A549 (cell line): ENCODE data around the gene CACNA1F. TPM values are rescaled to one million over a fixed set of nuclear protein-coding genes. Genes with fewer than 3 reads are reported as not detected.

Experiments
- ATAC-seq, 2 experiments: fragments of 200-7000 bp in 1 of 2; fragments of >200 bp in 1 of 2; cut with Nextera tagmentation in 1 of 2; cut with Tn5 transposase in 1 of 2; 3 replicates each; pipeline versions ENCODE4 v1.8.0 to v1.9.1; 2018 to 2020; ENCODE audit warnings: mild to moderate bottlenecking in 1 of 2, moderate library complexity in 1 of 2
- CTCF ChIA-PET: fragments of 300-600 bp; sonication (Branson Sonifier 250); formaldehyde crosslinking; extraction: SDS; loops from one replicate; lab custom pipeline; 2021; ENCODE audit warnings: antibody characterized with exemption, inconsistent platforms; lab: Yijun Ruan, JAX
- POLR2A ChIA-PET: fragments of 350-600 bp; formaldehyde crosslinking; extraction: SDS; loops from one replicate; lab custom pipeline; 2021; ENCODE audit warnings: antibody characterized with exemption, inconsistent platforms; lab: Yijun Ruan, JAX
- DNase-seq, 2 experiments: peaks; one replicate each; pipeline versions ENCODE4 v3.0.0 to v3.0.0-alpha.2; 2011 to 2016; ENCODE audit warnings: low read depth in 1 of 2, low spot score in 1 of 2
- FAIRE-seq: peaks from 2 replicates; lab custom pipeline; 2011; peaks lifted over from hg19 to GRCh38; lab: Jason Lieb, UNC
- H3K27ac ChIP-seq, 2 experiments: fragments of >200 bp; sonication (Bioruptor Twin); formaldehyde crosslinking; 3 replicates each; pipeline ENCODE4 v1.5.1; 2016 to 2017
- H3K4me1 ChIP-seq: fragments of >200 bp; sonication (Bioruptor Twin); formaldehyde crosslinking; 3 replicates; pipeline ENCODE4 v1.6.1; 2016
- H3K4me2 ChIP-seq: fragments of >200 bp; sonication (Bioruptor Twin); formaldehyde crosslinking; 3 replicates; pipeline ENCODE4 v1.6.1; 2016
- H3K4me3 ChIP-seq: fragments of >200 bp; sonication (Bioruptor Twin); formaldehyde crosslinking; 3 replicates; pipeline ENCODE4 v1.5.1; 2016
- H3K9me3 ChIP-seq: fragments of >200 bp; sonication (Bioruptor Twin); formaldehyde crosslinking; 3 replicates; pipeline ENCODE4 v1.6.1; 2016
- ATOH8 ChIP-seq: fragments of 250-450 bp; sonication (Bioruptor Pico); IDR thresholded peaks from 2 replicates; pipeline ENCODE4 v1.5.0; 2020; ENCODE audit warnings: low read depth, mild to moderate bottlenecking, moderate library complexity
- BHLHE40 ChIP-seq: IDR thresholded peaks from 2 replicates; pipeline ENCODE4 v1.6.1; 2012; ENCODE audit warnings: low read depth, low read length, inconsistent platforms
- CBX2 ChIP-seq: fragments of 200-600 bp; sonication (generic); IDR thresholded peaks from 2 replicates; pipeline ENCODE4 v1.6.1; 2016; ENCODE audit warnings: low read depth, mild to moderate bottlenecking, borderline replicate concordance
- CBX8 ChIP-seq: fragments of 200-600 bp; sonication (generic); IDR thresholded peaks from 2 replicates; pipeline ENCODE4 v1.6.1; 2016
- CTCF ChIP-seq: fragments of >200 bp; sonication (Bioruptor Twin); formaldehyde crosslinking; IDR thresholded peaks from 3 replicates; pipeline ENCODE4 v1.5.1; 2016
- EHMT2 ChIP-seq: fragments of 200-600 bp; sonication (generic); IDR thresholded peaks from 2 replicates; pipeline ENCODE4 v1.6.1; 2016; ENCODE audit warnings: antibody characterized with exemption, low read depth, mild to moderate bottlenecking, moderate library complexity
- ESRRA ChIP-seq: fragments of 150-350 bp; IDR thresholded peaks from 2 replicates; pipeline ENCODE4 v1.6.1; 2014; ENCODE audit warnings: mild to moderate bottlenecking, low read length, borderline replicate concordance
- FOSB ChIP-seq: fragments of 250-450 bp; sonication (Bioruptor Pico); IDR thresholded peaks from 2 replicates; pipeline ENCODE4 v1.5.0; 2020; ENCODE audit warnings: mild to moderate bottlenecking, moderate library complexity
- FOSL2 ChIP-seq, 2 experiments: fragments of 450-650 bp in 1 of 2; fragments of >200 bp in 1 of 2; sonication (Bioruptor Twin) in 1 of 2; formaldehyde crosslinking; IDR thresholded peaks; 2 replicates each; pipeline versions ENCODE4 v1.5.0 to v1.6.1; 2016 to 2020; ENCODE audit warnings: mild to moderate bottlenecking in 1 of 2, moderate library complexity in 1 of 2
- HDAC2 ChIP-seq: fragments of 200-600 bp; sonication (generic); IDR thresholded peaks from 2 replicates; pipeline ENCODE4 v1.6.1; 2016
- KDM5A ChIP-seq: fragments of 200-600 bp; sonication (generic); IDR thresholded peaks from 2 replicates; pipeline ENCODE4 v1.6.1; 2016; ENCODE audit warnings: antibody characterized with exemption, mild to moderate bottlenecking
- MYC ChIP-seq: IDR thresholded peaks from 2 replicates; pipeline ENCODE4 v1.6.1; 2012; ENCODE audit warnings: mild to moderate bottlenecking, inconsistent platforms, low read length, improper control_type of control experiment, borderline replicate concordance
- NFE2L2 ChIP-seq: fragments of 150-350 bp; conservative IDR thresholded peaks from 2 replicates; pipeline ENCODE4 v1.6.1; 2014; ENCODE audit warnings: low read length
- NPAS2 ChIP-seq: fragments of 250-450 bp; sonication (Bioruptor Pico); IDR thresholded peaks from 2 replicates; pipeline ENCODE4 v1.8.0; 2022; ENCODE audit warnings: mild to moderate bottlenecking, moderate library complexity, borderline replicate concordance
- REST ChIP-seq: fragments of 200-600 bp; sonication (generic); IDR thresholded peaks from 2 replicates; pipeline ENCODE4 v1.6.1; 2016; ENCODE audit warnings: antibody characterized with exemption, mild to moderate bottlenecking, moderate library complexity
- RNF2 ChIP-seq: fragments of 200-600 bp; sonication (generic); IDR thresholded peaks from 2 replicates; pipeline ENCODE4 v1.6.1; 2016; ENCODE audit warnings: low read depth, mild to moderate bottlenecking, antibody characterized with exemption, moderate library complexity, borderline replicate concordance
- ZSCAN20 ChIP-seq: fragments of 250-450 bp; sonication (Bioruptor Pico); IDR thresholded peaks from 2 replicates; pipeline ENCODE4 v1.8.0; 2022; ENCODE audit warnings: mild to moderate bottlenecking, moderate library complexity
- WGBS: methylation state at CpG from one replicate; pipeline ENCODE4 v1.1.6; 2017; ENCODE audit errors: missing lambda C conversion rate; 5-methylcytosine and 5-hydroxymethylcytosine counted together
- polyA plus RNA-seq, 4 experiments: library from polyadenylated mRNA; depleted of rRNA in 3 of 4; stranded (reverse); fragments of >200 nt; fragmentation: RNase III in 1 of 4; extraction: RNeasy Plus Mini Kit Qiagen cat#74134 plus additional on column Dnase treatment in 1 of 4; gene quantifications; 2 replicates in 3 of 4; 3 replicates in 1 of 4; pipeline ENCODE4 v1.2.3, GENCODE V29; 2011 to 2017
- TF ChIP-seq, protein P1 (sequence below): IDR thresholded peaks from 2 replicates; pipeline ENCODE4 v1.6.1; 2012
- TF ChIP-seq, protein P2 (sequence below): fragments of 450-650 bp; IDR thresholded peaks from 2 replicates; pipeline ENCODE4 v1.6.1; 2014; ENCODE audit warnings: antibody characterized with exemption
- TF ChIP-seq, protein P3 (sequence below): fragments of >200 bp; sonication (Bioruptor Twin); formaldehyde crosslinking; IDR thresholded peaks from 2 replicates; pipeline ENCODE4 v1.6.1; 2016

CACNA1F gene
- polyA plus RNA-seq, 2 of the 4 experiments (the other 2 are of a cell fraction) = not detected

GRCh38 chrX:49264460-49264859 lies 31.3 kb upstream of the CACNA1F start, which contains the start of gene FOXP3 (continued):
- TF ChIP-seq REST = no peak
- TF ChIP-seq, protein P1, sequence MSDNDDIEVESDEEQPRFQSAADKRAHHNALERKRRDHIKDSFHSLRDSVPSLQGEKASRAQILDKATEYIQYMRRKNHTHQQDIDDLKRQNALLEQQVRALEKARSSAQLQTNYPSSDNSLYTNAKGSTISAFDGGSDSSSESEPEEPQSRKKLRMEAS = no peak

GRCh38 chrX:49263631-49264030 lies 30.5 kb upstream of the CACNA1F start:
- DNase-seq (no peak), FAIRE-seq (no peak), ATAC-seq (no peak)
- Histone ChIP-seq H3K4me3 (no peak overlapping the region), H3K4me1 (0 out of 3 replicates have a peak, but pooled peaks cover 6% of the 10 kb centered on the region), H3K9me3 (no peaks in the 10 kb centered on the region), H3K4me2 (no peak overlapping the region), H3K27ac (no peak overlapping the region)
- POLR2A ChIA-PET = no interaction called here
- CTCF ChIA-PET = interaction anchor here (0.9 kb wide), 1 partner anchor 70 kb away, joined by 3 read pairs; no protein-coding TSS in a partner anchor
- TF ChIP-seq NPAS2 (CRISPR knock-in tag) (no peak), EHMT2 (no peak), FOSL2 (IDR thresholded peaks at IDR 0.05) (no peak), FOSL2 (CRISPR knock-in tag; IDR thresholded peaks at IDR 0.05) (no peak), MYC (no peak), ATOH8 (CRISPR knock-in tag) (no peak), CTCF (no peak), CBX2 (no peak), BHLHE40 (no peak), ESRRA (no peak), NFE2L2 (no peak), KDM5A (no peak), FOSB (CRISPR knock-in tag) (no peak), HDAC2 (no peak), RNF2 (no peak), ZSCAN20 (CRISPR knock-in tag) (no peak), CBX8 (no peak)
- TF ChIP-seq, protein P2, sequence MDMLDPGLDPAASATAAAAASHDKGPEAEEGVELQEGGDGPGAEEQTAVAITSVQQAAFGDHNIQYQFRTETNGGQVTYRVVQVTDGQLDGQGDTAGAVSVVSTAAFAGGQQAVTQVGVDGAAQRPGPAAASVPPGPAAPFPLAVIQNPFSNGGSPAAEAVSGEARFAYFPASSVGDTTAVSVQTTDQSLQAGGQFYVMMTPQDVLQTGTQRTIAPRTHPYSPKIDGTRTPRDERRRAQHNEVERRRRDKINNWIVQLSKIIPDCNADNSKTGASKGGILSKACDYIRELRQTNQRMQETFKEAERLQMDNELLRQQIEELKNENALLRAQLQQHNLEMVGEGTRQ = no peak
- TF ChIP-seq, protein P3, sequence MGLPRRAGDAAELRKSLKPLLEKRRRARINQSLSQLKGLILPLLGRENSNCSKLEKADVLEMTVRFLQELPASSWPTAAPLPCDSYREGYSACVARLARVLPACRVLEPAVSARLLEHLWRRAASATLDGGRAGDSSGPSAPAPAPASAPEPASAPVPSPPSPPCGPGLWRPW = no peak
- WGBS = 69% methylated on average over 9 of the region's 10 CpGs
